ENCODE results near the gene EHD4.

The EHD4 gene

GRCh38 chr15:42012928-42013482, 40.6 kb upstream of the EHD4 start:
- H3K27me3 ChIP-seq (replicated peaks; ENCODE audit: insufficient read depth, low read length): no peaks in the 10 kb centered on the region
- no peak overlapping the region for H2AFZ ChIP-seq (ENCODE audit: low read length)
- H4K20me1 ChIP-seq (ENCODE audit: insufficient read depth, low read length): no peaks in the 10 kb centered on the region
- no peak for DNase-seq
- no peak overlapping the region for H3K9ac ChIP-seq (ENCODE audit: low read length)
- H3K9me3 ChIP-seq (replicated peaks; ENCODE audit: insufficient read depth, low read length): no peaks in the 10 kb centered on the region
- H3K79me2 ChIP-seq (ENCODE audit: low read length): no peaks in the 10 kb centered on the region
- peaks cover 22% of the 10 kb centered on the region for H3K4me1 ChIP-seq (ENCODE audit: low read length)
- H3F3A ChIP-seq (ENCODE audit: insufficient read depth, low read length): peaks cover 23% of the 10 kb centered on the region
- no peak for TF ChIP-seq CTCF (IDR thresholded peaks at IDR 0.05; ENCODE audit: low read length)
- TF ChIP-seq EZH2phosphoT487 (IDR thresholded peaks at IDR 0.05; ENCODE audit: low read length): no peak
- no peak for TF ChIP-seq EZH2 (optimal IDR thresholded peaks at IDR 0.05; ENCODE audit: low read depth, low read length)
- H3K9me2 ChIP-seq (replicated peaks; ENCODE audit: insufficient read depth, low read length): no peaks in the 10 kb centered on the region
- H3K4me3 ChIP-seq (ENCODE audit: low read length): no peak overlapping the region
- H3K4me2 ChIP-seq (ENCODE audit: low read depth, low read length): no peak overlapping the region
- no peaks in the 10 kb centered on the region for H3K36me3 ChIP-seq (replicated peaks; ENCODE audit: insufficient read depth, low read length)
- H3K27ac ChIP-seq (ENCODE audit: low read length): no peak overlapping the region

GRCh38 chr15:42012241-42012640, 39.9 kb upstream of the EHD4 start:
- Histone ChIP-seq H3K4me1 (ENCODE audit: low read length) (peaks cover 22% of the 10 kb centered on the region), H3K4me2 (ENCODE audit: low read depth, low read length) (peak overlapping the region; percentile 35; the same call in 1 of the 2 replicates), H3K36me3 (replicated peaks; ENCODE audit: insufficient read depth, low read length) (no peaks in the 10 kb centered on the region), H4K20me1 (ENCODE audit: insufficient read depth, low read length) (no peaks in the 10 kb centered on the region), H3F3A (ENCODE audit: insufficient read depth, low read length) (peaks cover 23% of the 10 kb centered on the region), H3K27me3 (replicated peaks; ENCODE audit: insufficient read depth, low read length) (no peaks in the 10 kb centered on the region), H3K9ac (ENCODE audit: low read length) (no peak overlapping the region), H3K27ac (ENCODE audit: low read length) (peak overlapping the region; percentile 94; the same call in 1 of the 2 replicates), H3K9me3 (replicated peaks; ENCODE audit: insufficient read depth, low read length) (no peaks in the 10 kb centered on the region), H2AFZ (ENCODE audit: low read length) (peak overlapping the region; percentile 41), H3K4me3 (ENCODE audit: low read length) (no peak overlapping the region), H3K9me2 (replicated peaks; ENCODE audit: insufficient read depth, low read length) (no peaks in the 10 kb centered on the region), H3K79me2 (ENCODE audit: low read length) (no peaks in the 10 kb centered on the region)
- no peak for DNase-seq
- TF ChIP-seq EZH2 (optimal IDR thresholded peaks at IDR 0.05; ENCODE audit: low read depth, low read length) (no peak), CTCF (IDR thresholded peaks at IDR 0.05; ENCODE audit: low read length) (no peak), EZH2phosphoT487 (IDR thresholded peaks at IDR 0.05; ENCODE audit: low read length) (no peak)

GRCh38 chr15:42011074-42011473, 38.7 kb upstream of the EHD4 start:
- DNase-seq: peak; percentile 37
- H3K36me3 ChIP-seq (replicated peaks; ENCODE audit: insufficient read depth, low read length): no peaks in the 10 kb centered on the region
- H3K9me3 ChIP-seq (replicated peaks; ENCODE audit: insufficient read depth, low read length): no peaks in the 10 kb centered on the region
- peak overlapping the region; percentile 55; the same call in 1 of the 2 replicates for H3K9ac ChIP-seq (ENCODE audit: low read length)
- H3K4me1 ChIP-seq (ENCODE audit: low read length): peaks cover 22% of the 10 kb centered on the region
- peak overlapping the region; percentile 34 for H3K4me3 ChIP-seq (ENCODE audit: low read length)
- no peaks in the 10 kb centered on the region for H3K9me2 ChIP-seq (replicated peaks; ENCODE audit: insufficient read depth, low read length)
- peak overlapping the region; percentile 64 for H2AFZ ChIP-seq (ENCODE audit: low read length)
- H3F3A ChIP-seq (ENCODE audit: insufficient read depth, low read length): peaks cover 23% of the 10 kb centered on the region
- peak overlapping the region; percentile 93 for H3K4me2 ChIP-seq (ENCODE audit: low read depth, low read length)
- no peaks in the 10 kb centered on the region for H3K79me2 ChIP-seq (ENCODE audit: low read length)
- peak overlapping the region; percentile 94 for H3K27ac ChIP-seq (ENCODE audit: low read length)
- TF ChIP-seq EZH2phosphoT487 (IDR thresholded peaks at IDR 0.05; ENCODE audit: low read length): no peak
- TF ChIP-seq EZH2 (optimal IDR thresholded peaks at IDR 0.05; ENCODE audit: low read depth, low read length): no peak
- no peak for TF ChIP-seq CTCF (IDR thresholded peaks at IDR 0.05; ENCODE audit: low read length)
- no peaks in the 10 kb centered on the region for H3K27me3 ChIP-seq (replicated peaks; ENCODE audit: insufficient read depth, low read length)
- no peaks in the 10 kb centered on the region for H4K20me1 ChIP-seq (ENCODE audit: insufficient read depth, low read length)

All from MM.1S (cell line).